K562 (cell line): Measurements from ENCODE around the gene NPHP3.

Experiments
- CBX3 ChIP-seq, 2 experiments: IDR thresholded peaks; 1 replicate in 1 of 2; 2 replicates in 1 of 2; pipeline ENCODE4 v1.6.1; 2012; ENCODE audit warnings: inconsistent platforms in 2 of 2, low read length in 2 of 2, borderline replicate concordance in 1 of 2, control low read depth in 1 of 2
- RAD51 ChIP-seq: fragments of 450-650 bp; IDR thresholded peaks from 2 replicates; pipeline ENCODE4 v1.7.1; 2016; ENCODE audit warnings: low read depth, mild to moderate bottlenecking, borderline replicate concordance
- RNF2 ChIP-seq: sonication (generic); IDR thresholded peaks from 2 replicates; pipeline ENCODE4 v1.6.1; 2016
- SETDB1 ChIP-seq: IDR thresholded peaks from one replicate; pipeline ENCODE4 v1.6.1; 2012; ENCODE audit warnings: low read length, control low read depth, inconsistent platforms
- SRF ChIP-seq, 2 experiments: fragments of 250-450, 450-650 bp in 1 of 2; sonication (Bioruptor Pico) in 1 of 2; sonication (generic) in 1 of 2; formaldehyde crosslinking; IDR thresholded peaks; 2 replicates each; pipeline versions ENCODE4 v1.5.0 to v1.5.1; 2020 to 2022; ENCODE audit warnings: mild to moderate bottlenecking in 1 of 2, missing genetic modification reagents in 1 of 2
- SRSF1 ChIP-seq: fragments of 200-400 bp; formaldehyde crosslinking; IDR thresholded peaks from 2 replicates; pipeline ENCODE4 v1.6.1; 2017; ENCODE audit warnings: mild to moderate bottlenecking, low read depth, low read length, moderate library complexity
- XRCC5 ChIP-seq: fragments of 200-400 bp; formaldehyde crosslinking; IDR thresholded peaks from 2 replicates; pipeline ENCODE4 v1.6.1; 2017; ENCODE audit warnings: low read depth, mild to moderate bottlenecking, low read length
- YY1 ChIP-seq, 3 experiments: IDR thresholded peaks; 2 replicates each; pipeline ENCODE4 v1.6.1; 2011; ENCODE audit warnings: low read length in 2 of 3, mild to moderate bottlenecking in 2 of 3, moderate library complexity in 2 of 3, borderline replicate concordance in 1 of 3, control low read depth in 1 of 3, low read depth in 1 of 3; ENCODE audit not compliant: insufficient read depth in 3 of 3, insufficient replicate concordance in 2 of 3, control insufficient read depth in 1 of 3, insufficient read length in 1 of 3; ENCODE audit errors: extremely low read depth in 1 of 3
- TF ChIP-seq, protein P1 (sequence below), 3 experiments: IDR thresholded peaks in 2 of 3; conservative IDR thresholded peaks in 1 of 3; 2 replicates each; pipeline ENCODE4 v1.5.1; 2011 to 2012; ENCODE audit warnings: low read length in 3 of 3, mild to moderate bottlenecking in 3 of 3, control low read depth in 2 of 3, improper control_type of control experiment in 1 of 3, inconsistent platforms in 1 of 3, low read depth in 1 of 3, mixed read lengths in 1 of 3, moderate library complexity in 1 of 3; ENCODE audit not compliant: insufficient read depth in 2 of 3
- TF ChIP-seq, protein P2 (sequence below): fragments of 200-800 bp; sonication (Bioruptor generic); IDR thresholded peaks from 2 replicates; pipeline ENCODE4 v1.6.1; 2017; ENCODE audit warnings: missing genetic modification characterization, missing compliant biosample characterization
- TF ChIP-seq, protein P3 (sequence below): sonication (generic); formaldehyde crosslinking; IDR thresholded peaks from 2 replicates; pipeline ENCODE4 v1.8.0; 2022; ENCODE audit warnings: mild to moderate bottlenecking, missing genetic modification reagents
- TF ChIP-seq, protein P4 (sequence below): sonication (generic); formaldehyde crosslinking; IDR thresholded peaks from 2 replicates; pipeline ENCODE4 v1.8.1; 2023; ENCODE audit warnings: mild to moderate bottlenecking, missing genetic modification reagents
- TF ChIP-seq, protein P5 (sequence below): sonication (generic); formaldehyde crosslinking; IDR thresholded peaks from 2 replicates; pipeline ENCODE4 v1.8.1; 2023; ENCODE audit warnings: mild to moderate bottlenecking, missing genetic modification reagents, moderate library complexity

DNA sequence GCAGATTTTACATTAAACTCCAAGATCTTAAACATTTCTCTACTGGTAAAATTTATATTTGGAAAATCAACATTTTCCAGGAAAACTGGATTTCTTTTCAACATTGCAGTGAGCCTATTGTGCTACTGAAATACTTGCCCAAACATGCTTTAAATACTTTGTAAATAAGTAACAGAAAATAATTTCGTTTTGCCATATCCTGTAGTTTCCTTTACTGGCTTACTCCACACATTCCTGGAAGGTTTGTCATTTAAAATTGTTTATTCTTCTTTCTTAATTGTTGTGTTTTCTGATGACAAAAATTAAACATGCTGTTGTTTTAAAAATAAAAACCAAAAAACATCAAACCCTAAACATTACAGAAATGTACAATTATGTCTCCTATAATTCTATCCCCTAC is 84.6 kb downstream of the NPHP3 start:
- TF ChIP-seq YY1 (IDR thresholded peaks at IDR 0.05; ENCODE audit: borderline replicate concordance in 1 of 3, control insufficient read depth in 1 of 3, extremely low read depth in 1 of 3, insufficient read depth in 3 of 3, insufficient read length in 1 of 3, insufficient replicate concordance in 2 of 3, low read depth in 1 of 3, low read length in 2 of 3), result no peak
- no peak for TF ChIP-seq RAD51
- no peak for TF ChIP-seq XRCC5
- TF ChIP-seq, protein P1, sequence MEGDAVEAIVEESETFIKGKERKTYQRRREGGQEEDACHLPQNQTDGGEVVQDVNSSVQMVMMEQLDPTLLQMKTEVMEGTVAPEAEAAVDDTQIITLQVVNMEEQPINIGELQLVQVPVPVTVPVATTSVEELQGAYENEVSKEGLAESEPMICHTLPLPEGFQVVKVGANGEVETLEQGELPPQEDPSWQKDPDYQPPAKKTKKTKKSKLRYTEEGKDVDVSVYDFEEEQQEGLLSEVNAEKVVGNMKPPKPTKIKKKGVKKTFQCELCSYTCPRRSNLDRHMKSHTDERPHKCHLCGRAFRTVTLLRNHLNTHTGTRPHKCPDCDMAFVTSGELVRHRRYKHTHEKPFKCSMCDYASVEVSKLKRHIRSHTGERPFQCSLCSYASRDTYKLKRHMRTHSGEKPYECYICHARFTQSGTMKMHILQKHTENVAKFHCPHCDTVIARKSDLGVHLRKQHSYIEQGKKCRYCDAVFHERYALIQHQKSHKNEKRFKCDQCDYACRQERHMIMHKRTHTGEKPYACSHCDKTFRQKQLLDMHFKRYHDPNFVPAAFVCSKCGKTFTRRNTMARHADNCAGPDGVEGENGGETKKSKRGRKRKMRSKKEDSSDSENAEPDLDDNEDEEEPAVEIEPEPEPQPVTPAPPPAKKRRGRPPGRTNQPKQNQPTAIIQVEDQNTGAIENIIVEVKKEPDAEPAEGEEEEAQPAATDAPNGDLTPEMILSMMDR (IDR thresholded peaks at IDR 0.05 in 2 of 3, conservative IDR thresholded peaks at IDR 0.05 in 1 of 3; ENCODE audit: insufficient read depth in 2 of 3, low read depth in 1 of 3, low read length in 3 of 3), result no peak
- TF ChIP-seq SETDB1, result no peak
- TF ChIP-seq, protein P2, sequence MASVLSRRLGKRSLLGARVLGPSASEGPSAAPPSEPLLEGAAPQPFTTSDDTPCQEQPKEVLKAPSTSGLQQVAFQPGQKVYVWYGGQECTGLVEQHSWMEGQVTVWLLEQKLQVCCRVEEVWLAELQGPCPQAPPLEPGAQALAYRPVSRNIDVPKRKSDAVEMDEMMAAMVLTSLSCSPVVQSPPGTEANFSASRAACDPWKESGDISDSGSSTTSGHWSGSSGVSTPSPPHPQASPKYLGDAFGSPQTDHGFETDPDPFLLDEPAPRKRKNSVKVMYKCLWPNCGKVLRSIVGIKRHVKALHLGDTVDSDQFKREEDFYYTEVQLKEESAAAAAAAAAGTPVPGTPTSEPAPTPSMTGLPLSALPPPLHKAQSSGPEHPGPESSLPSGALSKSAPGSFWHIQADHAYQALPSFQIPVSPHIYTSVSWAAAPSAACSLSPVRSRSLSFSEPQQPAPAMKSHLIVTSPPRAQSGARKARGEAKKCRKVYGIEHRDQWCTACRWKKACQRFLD (CRISPR knock-in tag), result no peak
- TF ChIP-seq CBX3 (IDR thresholded peaks at IDR 0.05; ENCODE audit: borderline replicate concordance in 1 of 2, low read length in 2 of 2), result no peak
- TF ChIP-seq SRF (CRISPR knock-in tag; IDR thresholded peaks at IDR 0.05), result no peak
- TF ChIP-seq, protein P3, sequence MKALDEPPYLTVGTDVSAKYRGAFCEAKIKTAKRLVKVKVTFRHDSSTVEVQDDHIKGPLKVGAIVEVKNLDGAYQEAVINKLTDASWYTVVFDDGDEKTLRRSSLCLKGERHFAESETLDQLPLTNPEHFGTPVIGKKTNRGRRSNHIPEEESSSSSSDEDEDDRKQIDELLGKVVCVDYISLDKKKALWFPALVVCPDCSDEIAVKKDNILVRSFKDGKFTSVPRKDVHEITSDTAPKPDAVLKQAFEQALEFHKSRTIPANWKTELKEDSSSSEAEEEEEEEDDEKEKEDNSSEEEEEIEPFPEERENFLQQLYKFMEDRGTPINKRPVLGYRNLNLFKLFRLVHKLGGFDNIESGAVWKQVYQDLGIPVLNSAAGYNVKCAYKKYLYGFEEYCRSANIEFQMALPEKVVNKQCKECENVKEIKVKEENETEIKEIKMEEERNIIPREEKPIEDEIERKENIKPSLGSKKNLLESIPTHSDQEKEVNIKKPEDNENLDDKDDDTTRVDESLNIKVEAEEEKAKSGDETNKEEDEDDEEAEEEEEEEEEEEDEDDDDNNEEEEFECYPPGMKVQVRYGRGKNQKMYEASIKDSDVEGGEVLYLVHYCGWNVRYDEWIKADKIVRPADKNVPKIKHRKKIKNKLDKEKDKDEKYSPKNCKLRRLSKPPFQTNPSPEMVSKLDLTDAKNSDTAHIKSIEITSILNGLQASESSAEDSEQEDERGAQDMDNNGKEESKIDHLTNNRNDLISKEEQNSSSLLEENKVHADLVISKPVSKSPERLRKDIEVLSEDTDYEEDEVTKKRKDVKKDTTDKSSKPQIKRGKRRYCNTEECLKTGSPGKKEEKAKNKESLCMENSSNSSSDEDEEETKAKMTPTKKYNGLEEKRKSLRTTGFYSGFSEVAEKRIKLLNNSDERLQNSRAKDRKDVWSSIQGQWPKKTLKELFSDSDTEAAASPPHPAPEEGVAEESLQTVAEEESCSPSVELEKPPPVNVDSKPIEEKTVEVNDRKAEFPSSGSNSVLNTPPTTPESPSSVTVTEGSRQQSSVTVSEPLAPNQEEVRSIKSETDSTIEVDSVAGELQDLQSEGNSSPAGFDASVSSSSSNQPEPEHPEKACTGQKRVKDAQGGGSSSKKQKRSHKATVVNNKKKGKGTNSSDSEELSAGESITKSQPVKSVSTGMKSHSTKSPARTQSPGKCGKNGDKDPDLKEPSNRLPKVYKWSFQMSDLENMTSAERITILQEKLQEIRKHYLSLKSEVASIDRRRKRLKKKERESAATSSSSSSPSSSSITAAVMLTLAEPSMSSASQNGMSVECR (CRISPR knock-in tag), result no peak
- TF ChIP-seq SRSF1, result no peak
- TF ChIP-seq RNF2, result no peak
- TF ChIP-seq, protein P4, sequence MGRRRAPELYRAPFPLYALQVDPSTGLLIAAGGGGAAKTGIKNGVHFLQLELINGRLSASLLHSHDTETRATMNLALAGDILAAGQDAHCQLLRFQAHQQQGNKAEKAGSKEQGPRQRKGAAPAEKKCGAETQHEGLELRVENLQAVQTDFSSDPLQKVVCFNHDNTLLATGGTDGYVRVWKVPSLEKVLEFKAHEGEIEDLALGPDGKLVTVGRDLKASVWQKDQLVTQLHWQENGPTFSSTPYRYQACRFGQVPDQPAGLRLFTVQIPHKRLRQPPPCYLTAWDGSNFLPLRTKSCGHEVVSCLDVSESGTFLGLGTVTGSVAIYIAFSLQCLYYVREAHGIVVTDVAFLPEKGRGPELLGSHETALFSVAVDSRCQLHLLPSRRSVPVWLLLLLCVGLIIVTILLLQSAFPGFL (CRISPR knock-in tag), result no peak
- TF ChIP-seq, protein P5, sequence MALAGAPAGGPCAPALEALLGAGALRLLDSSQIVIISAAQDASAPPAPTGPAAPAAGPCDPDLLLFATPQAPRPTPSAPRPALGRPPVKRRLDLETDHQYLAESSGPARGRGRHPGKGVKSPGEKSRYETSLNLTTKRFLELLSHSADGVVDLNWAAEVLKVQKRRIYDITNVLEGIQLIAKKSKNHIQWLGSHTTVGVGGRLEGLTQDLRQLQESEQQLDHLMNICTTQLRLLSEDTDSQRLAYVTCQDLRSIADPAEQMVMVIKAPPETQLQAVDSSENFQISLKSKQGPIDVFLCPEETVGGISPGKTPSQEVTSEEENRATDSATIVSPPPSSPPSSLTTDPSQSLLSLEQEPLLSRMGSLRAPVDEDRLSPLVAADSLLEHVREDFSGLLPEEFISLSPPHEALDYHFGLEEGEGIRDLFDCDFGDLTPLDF (CRISPR knock-in tag), result no peak
